ENCODE measurements around the gene CCDC142.
A peak's percentile ranks its signal among the peaks of the same experiment; 100 is the strongest.

Gene CCDC142

DNA sequence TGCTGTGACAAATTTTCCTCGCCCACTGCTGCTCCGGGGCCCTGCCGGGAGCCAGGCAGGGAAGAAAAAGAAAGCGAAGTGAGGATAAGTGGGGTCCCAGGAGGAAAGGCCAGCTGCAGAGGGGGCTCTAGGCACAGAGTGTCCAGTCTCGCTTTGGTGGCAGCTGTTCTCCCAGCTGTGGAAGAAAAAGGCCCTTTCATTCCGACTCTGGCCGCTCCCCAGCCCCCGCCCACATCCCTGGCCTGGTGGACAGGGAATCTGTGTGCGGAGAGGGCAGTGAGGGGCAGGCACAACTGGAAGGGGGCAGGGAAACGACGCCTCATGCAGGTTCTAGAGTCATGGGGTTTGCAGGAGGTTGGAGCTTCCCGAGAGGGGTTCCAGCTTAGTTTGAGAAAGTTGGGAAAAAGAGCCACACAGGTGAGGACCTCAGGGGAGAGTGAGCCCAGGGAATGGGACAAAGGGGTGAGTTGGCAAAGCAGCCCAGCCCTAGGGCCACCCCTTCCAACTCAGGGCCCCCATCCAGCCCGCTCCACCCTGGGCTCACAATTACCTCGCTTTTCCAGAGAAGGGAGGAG is 42.9 kb downstream of the CCDC142 start:
- no peak for TF ChIP-seq ZFX (IDR thresholded peaks at IDR 0.05)
- TF ChIP-seq, protein P1, sequence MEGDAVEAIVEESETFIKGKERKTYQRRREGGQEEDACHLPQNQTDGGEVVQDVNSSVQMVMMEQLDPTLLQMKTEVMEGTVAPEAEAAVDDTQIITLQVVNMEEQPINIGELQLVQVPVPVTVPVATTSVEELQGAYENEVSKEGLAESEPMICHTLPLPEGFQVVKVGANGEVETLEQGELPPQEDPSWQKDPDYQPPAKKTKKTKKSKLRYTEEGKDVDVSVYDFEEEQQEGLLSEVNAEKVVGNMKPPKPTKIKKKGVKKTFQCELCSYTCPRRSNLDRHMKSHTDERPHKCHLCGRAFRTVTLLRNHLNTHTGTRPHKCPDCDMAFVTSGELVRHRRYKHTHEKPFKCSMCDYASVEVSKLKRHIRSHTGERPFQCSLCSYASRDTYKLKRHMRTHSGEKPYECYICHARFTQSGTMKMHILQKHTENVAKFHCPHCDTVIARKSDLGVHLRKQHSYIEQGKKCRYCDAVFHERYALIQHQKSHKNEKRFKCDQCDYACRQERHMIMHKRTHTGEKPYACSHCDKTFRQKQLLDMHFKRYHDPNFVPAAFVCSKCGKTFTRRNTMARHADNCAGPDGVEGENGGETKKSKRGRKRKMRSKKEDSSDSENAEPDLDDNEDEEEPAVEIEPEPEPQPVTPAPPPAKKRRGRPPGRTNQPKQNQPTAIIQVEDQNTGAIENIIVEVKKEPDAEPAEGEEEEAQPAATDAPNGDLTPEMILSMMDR (conservative IDR thresholded peaks at IDR 0.05) = no peak
- peak overlapping the region; percentile 87 for H3K27ac ChIP-seq

DNA sequence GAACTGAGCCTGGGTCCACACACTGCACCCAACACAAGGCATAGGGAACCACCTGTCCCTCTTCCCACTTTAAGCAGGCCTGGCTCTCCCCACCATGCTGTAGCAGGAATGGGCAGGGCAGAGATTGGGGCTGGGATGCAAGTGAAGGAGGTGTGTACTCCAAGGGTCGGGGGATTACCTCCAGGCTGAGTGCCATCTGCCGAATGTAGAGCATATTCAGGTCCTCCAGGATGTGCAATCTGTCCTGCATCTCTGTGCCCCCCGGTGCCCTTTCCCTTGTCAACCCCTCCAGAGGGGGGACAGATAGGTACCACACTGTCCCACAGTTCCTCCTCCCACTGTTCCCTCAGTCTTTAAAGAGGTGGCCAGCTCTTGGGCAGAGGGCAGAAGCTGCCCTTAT is 43.4 kb downstream of the CCDC142 start:
- TF ChIP-seq, protein P1 (conservative IDR thresholded peaks at IDR 0.05) = no peak
- no peak for TF ChIP-seq ZFX (IDR thresholded peaks at IDR 0.05)
- no peak overlapping the region; the same call in 1 of the 2 replicates for H3K27ac ChIP-seq

DNA sequence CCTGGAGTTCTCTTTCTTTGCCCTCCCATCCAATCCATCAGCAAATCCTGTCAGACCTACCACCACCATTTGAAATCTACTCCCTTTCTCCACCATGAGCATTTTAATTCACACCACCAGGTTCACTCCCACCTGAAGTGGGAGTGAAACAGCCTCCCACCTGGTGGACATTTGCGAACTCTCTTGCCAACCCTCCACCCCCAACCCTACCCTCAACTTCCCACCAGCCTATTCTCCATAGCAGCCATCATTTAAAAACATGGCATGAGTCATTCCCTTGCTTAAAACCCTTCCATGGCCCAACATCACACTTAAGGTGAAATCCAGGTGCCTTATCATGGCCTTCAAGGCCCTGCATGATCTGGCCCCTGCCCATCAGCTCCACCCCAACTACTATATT is 44.5 kb downstream of the CCDC142 start:
- TF ChIP-seq ZFX (IDR thresholded peaks at IDR 0.05) = no peak
- TF ChIP-seq, protein P1 (conservative IDR thresholded peaks at IDR 0.05) = no peak
- H3K27ac ChIP-seq = no peak overlapping the region

DNA sequence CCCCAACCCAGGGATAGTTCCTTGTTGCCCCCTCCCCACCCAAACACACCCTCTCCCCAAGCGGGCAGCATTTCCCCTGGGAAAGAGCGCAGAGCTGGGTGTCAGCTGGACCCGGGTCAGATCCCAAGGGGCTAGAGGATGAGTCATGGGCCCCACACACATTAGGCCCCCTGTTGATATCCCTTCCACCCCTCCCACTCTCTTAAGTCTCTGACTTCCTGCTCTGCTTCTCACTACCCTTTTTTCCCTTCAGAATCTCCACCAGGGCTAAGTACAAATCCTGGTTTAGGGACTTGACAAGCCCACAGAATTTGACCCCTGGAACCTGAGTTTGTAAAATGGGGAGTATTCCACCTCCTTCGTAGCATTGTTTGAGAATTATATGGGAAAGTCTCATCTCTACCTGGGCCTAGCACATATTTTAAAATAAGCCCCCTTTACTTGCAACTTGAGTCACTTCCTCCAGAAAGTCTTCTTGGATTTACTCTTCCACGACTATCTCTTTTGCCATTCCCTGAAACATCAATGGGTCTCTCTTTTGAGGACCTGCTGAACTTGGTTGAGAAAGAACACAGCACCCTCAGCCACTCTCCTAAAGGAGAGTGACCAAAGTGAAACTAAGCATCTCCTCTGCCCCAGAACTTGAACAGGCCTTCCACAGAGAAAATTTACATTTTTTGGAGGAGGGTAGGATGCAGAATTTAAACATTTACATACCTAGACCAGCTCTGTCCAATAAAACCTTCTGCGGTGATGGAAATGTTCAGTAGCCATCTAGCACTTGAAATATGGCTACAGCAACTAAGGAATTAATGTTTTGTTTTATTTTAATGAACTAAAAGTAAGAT is 45.7 kb downstream of the CCDC142 start:
- no peak for TF ChIP-seq ZFX (IDR thresholded peaks at IDR 0.05)
- TF ChIP-seq, protein P1 (conservative IDR thresholded peaks at IDR 0.05) = no peak
- no peak overlapping the region for H3K27ac ChIP-seq

DNA sequence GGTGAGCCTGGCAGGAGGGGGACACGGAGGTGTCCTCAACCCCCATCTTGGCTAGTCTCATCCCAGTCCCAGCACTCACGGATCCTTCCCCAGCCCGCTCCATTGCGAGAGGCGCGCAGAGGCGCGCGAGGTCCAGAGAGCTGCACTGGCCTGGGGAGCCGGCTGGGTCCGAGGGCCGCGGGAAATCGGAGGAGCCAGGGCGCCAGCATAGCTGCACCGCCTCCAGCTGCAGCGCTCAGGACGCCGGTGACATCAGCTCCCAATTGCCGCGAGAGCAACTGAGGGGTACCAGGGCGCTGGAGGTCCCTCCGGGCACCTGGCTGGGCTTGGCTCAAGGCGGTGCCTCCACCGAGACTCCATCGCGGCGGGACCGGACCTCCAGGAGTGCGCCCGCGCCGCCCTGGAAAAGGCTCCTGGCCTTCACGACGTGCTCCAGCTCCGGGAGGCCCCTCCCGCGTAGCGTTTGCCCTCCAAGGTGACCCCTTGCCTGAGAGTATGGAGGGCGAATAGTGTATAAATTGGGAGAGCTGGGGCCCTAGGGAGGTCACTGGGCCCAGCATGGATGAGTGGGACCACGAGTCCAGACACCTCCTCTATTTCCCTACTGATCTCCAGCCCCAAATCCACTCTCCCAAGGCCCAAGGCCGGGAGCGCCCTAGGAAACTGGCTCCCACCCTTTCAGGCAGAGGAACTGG is 46.5 kb downstream of the CCDC142 start:
- H3K27ac ChIP-seq = no peak overlapping the region
- TF ChIP-seq, protein P1 (conservative IDR thresholded peaks at IDR 0.05) = no peak
- TF ChIP-seq ZFX (IDR thresholded peaks at IDR 0.05) = no peak

DNA sequence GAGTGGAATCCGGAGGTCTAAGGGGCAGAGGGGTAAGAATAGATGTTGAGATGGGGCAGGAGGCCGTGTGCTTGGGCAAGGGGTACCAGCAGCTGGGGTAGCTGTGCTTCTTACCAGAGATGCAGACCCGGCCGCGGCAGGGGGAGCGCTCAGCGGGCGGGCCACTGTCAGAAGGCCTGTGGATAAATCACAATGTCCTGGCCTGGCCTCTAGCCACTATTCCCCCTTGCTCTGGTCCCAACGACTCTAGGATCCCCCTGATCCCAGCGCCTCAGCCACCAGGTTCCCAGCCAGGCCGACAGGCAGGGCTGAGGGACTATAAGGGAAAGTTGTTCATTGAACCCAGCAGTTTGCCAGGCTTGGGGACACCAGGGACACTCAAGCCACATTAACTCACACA is 52.3 kb downstream of the CCDC142 start:
- TF ChIP-seq ZFX (IDR thresholded peaks at IDR 0.05) = no peak
- TF ChIP-seq, protein P1 (conservative IDR thresholded peaks at IDR 0.05) = no peak
- no peak overlapping the region for H3K27ac ChIP-seq

All from C4-2B (cell line).